Measurements from ENCODE around the gene ZC3H6.

ZC3H6 gene

GRCh38 chr2:112318515-112318914 is 43.1 kb downstream of the ZC3H6 start:
- no peak overlapping the region for H3K27ac ChIP-seq (replicated peaks)
- no peak for DNase-seq (ENCODE audit: low read depth in 1 of 2, low spot score in 1 of 2)
- no peak for TF ChIP-seq POLR2AphosphoS5 (IDR thresholded peaks at IDR 0.05; ENCODE audit: low read depth)
- no peak for TF ChIP-seq GABPA (IDR thresholded peaks at IDR 0.05; ENCODE audit: low read depth)
- no peak for TF ChIP-seq SPI1 (IDR thresholded peaks at IDR 0.05; ENCODE audit: borderline replicate concordance, low read depth)
- no peak for TF ChIP-seq REST (IDR thresholded peaks at IDR 0.05; ENCODE audit: insufficient replicate concordance, low read depth)
- TF ChIP-seq CTCF (IDR thresholded peaks at IDR 0.05; ENCODE audit: insufficient read depth, low read length), result no peak
- no peaks in the 10 kb centered on the region for H3K27me3 ChIP-seq (ENCODE audit: insufficient read depth, poor library complexity, severe bottlenecking)
- H3K4me3 ChIP-seq (replicated peaks; ENCODE audit: insufficient read depth, low read length), result no peak overlapping the region

- TF ChIP-seq GABPA (IDR thresholded peaks at IDR 0.05; ENCODE audit: low read depth) (no peak), REST (IDR thresholded peaks at IDR 0.05; ENCODE audit: insufficient replicate concordance, low read depth) (no peak), CTCF (IDR thresholded peaks at IDR 0.05; ENCODE audit: insufficient read depth, low read length) (no peak), POLR2AphosphoS5 (IDR thresholded peaks at IDR 0.05; ENCODE audit: low read depth) (no peak), SPI1 (IDR thresholded peaks at IDR 0.05; ENCODE audit: borderline replicate concordance, low read depth) (no peak)
- no peak for DNase-seq (ENCODE audit: low read depth in 1 of 2, low spot score in 1 of 2)
- no peak overlapping the region for H3K4me3 ChIP-seq (replicated peaks; ENCODE audit: insufficient read depth, low read length)
- H3K27me3 ChIP-seq (ENCODE audit: insufficient read depth, poor library complexity, severe bottlenecking), result no peaks in the 10 kb centered on the region
- H3K27ac ChIP-seq (replicated peaks), result no peak overlapping the region
These were observed 46.3 kb downstream of the ZC3H6 start for GRCh38 chr2:112321375-112322320.

- no peak for DNase-seq (ENCODE audit: low read depth in 1 of 2, low spot score in 1 of 2)
- Histone ChIP-seq H3K27me3 (ENCODE audit: insufficient read depth, poor library complexity, severe bottlenecking) (no peaks in the 10 kb centered on the region), H3K4me3 (replicated peaks; ENCODE audit: insufficient read depth, low read length) (no peak overlapping the region), H3K27ac (replicated peaks) (no peak overlapping the region)
- no peak for TF ChIP-seq SPI1 (IDR thresholded peaks at IDR 0.05; ENCODE audit: borderline replicate concordance, low read depth)
- no peak for TF ChIP-seq CTCF (IDR thresholded peaks at IDR 0.05; ENCODE audit: insufficient read depth, low read length)
- no peak for TF ChIP-seq REST (IDR thresholded peaks at IDR 0.05; ENCODE audit: insufficient replicate concordance, low read depth)
- no peak for TF ChIP-seq POLR2AphosphoS5 (IDR thresholded peaks at IDR 0.05; ENCODE audit: low read depth)
- no peak for TF ChIP-seq GABPA (IDR thresholded peaks at IDR 0.05; ENCODE audit: low read depth)
These were observed 47.5 kb downstream of the ZC3H6 start for GRCh38 chr2:112322919-112323318.
